Measurements from ENCODE around the gene ODF2.
A peak's percentile ranks its signal among the peaks of the same experiment; 100 is the strongest.
"Not testable (repeated sequence)": the region's sequence is repeated elsewhere in the genome, so short reads cannot be mapped to it uniquely, and the experiment has no call there.

Gene ODF2

DNA sequence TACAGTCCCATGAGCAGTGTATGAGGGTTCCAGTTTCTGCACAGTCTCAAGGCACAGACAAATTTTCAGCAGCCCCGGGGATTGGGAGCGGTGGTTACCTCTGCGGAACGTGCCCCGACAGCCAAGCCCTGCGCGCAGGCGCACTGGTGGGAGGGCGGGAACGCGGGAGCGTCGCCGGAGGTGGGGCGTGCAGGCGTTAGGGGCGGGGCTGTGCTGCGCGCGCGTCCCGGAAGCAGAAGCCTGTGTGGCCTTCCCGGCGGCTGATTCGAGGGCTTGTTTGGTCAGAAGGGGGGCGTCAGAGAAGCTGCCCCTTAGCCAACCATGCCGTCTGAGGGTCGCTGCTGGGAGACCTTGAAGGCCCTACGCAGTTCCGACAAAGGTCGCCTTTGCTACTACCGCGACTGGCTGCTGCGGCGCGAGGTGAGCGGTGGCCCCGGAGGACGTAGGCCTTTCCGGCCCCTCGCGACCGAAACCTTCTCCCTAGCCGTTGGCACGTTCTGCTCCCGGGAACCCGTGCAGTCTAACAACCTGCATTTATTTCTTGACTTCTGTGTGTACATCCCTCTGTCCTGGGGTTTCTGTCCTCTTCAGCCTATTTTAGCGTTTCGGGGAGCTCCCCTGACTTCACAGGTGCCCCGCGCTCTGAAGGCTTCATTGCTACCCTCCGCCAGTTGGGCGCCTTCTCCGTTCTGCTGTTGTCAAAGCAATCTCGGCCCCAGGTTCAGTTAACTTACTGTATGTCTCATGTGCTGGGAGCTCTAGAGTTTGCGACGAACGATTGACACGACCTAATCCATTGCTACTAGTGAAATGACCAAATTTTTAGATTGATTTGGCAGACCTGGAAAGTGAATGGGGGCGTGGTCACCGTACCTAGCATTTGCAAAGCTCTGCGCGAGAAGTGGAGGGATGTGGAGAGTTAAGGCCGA lies 48.9 kb downstream of the ODF2 start, which contains the start of gene GLE1:
Gene GLE1 (plus strand): TSS at position 235 of the 929 bp plus-strand sequence. CDS start 87 bp downstream, at position 322.
- H3K4me3 ChIP-seq (ENCODE audit: low read length): peak within 1 kb of the TSS; percentile 99
- peak; percentile 86 for DNase-seq (ENCODE audit: low read depth, low spot score)

DNA sequence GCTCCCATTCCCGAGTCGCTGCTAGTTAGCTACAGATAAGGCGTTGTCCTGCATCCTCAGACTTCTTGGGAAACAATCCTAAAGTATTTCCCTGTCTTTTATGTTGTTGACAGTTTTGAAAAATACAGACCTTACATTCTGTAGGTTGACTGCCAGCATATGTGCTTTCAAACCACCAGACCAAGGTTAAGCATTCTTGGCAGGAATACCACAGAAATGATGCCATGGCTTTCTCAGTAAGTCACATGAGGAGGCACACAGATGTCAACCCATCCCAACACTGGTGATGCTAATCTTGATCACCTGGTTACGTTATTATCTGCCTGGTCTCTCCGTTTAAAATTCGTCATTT lies 49.6 kb downstream of the ODF2 start:
- DNase-seq (ENCODE audit: low read depth, low spot score): no peak
- peak overlapping the region; percentile 99 for H3K4me3 ChIP-seq (ENCODE audit: low read length)

GRCh38 chr9:128505906-128506305 lies 50.1 kb downstream of the ODF2 start:
- not testable (repeated sequence) for DNase-seq (ENCODE audit: low read depth, low spot score); H3K4me3 ChIP-seq (ENCODE audit: low read length)

- DNase-seq (ENCODE audit: low read depth, low spot score): no peak
- H3K4me3 ChIP-seq (ENCODE audit: low read length): no peak overlapping the region
Observed at GRCh38 chr9:128512820-128513219, 57.0 kb downstream of the ODF2 start.

- no peak for DNase-seq (ENCODE audit: low read depth, low spot score)
- H3K4me3 ChIP-seq (ENCODE audit: low read length): no peak overlapping the region
Observed at GRCh38 chr9:128521956-128522355, 66.2 kb downstream of the ODF2 start.

GRCh38 chr9:128523199-128523925 lies 67.6 kb downstream of the ODF2 start:
- peak; percentile 85 for DNase-seq (ENCODE audit: low read depth, low spot score)
- H3K4me3 ChIP-seq (ENCODE audit: low read length): no peak overlapping the region

- no peak for DNase-seq (ENCODE audit: low read depth, low spot score)
- H3K4me3 ChIP-seq (ENCODE audit: low read length): no peak overlapping the region
Observed at GRCh38 chr9:128526720-128527119, 70.9 kb downstream of the ODF2 start.

- H3K4me3 ChIP-seq (ENCODE audit: low read length): no peak overlapping the region
- DNase-seq (ENCODE audit: low read depth, low spot score): no peak
Observed at GRCh38 chr9:128528445-128529160, 72.8 kb downstream of the ODF2 start.

GRCh38 chr9:128529191-128529590 lies 73.4 kb downstream of the ODF2 start:
- no peak for DNase-seq (ENCODE audit: low read depth, low spot score)

DNA sequence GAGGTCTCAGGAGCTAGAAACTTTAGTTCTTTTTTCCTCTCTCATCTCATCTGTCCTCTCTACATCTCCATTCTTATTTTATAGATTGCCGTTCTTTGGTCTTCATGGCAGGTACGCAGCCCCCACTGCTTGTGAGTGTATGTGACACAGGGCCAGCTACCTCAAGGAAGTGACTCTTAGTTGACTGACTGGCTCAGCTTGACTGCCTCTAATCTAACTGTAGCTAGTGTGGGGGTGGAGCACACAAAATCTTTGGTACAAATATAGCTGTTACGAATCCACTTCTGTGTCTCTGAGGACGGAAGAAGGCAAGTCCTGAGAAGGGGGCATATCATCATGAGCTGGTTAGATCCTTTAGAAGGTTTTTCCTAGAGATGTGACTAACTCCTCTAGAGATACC lies 76.8 kb downstream of the ODF2 start:
- no peak overlapping the region for H3K4me3 ChIP-seq (ENCODE audit: low read length)
- no peak for DNase-seq (ENCODE audit: low read depth, low spot score)

More at GRCh38 chr9:128529191-128529590, 73.4 kb downstream of the ODF2 start:
- no peak overlapping the region for H3K4me3 ChIP-seq (ENCODE audit: low read length)

DNA sequence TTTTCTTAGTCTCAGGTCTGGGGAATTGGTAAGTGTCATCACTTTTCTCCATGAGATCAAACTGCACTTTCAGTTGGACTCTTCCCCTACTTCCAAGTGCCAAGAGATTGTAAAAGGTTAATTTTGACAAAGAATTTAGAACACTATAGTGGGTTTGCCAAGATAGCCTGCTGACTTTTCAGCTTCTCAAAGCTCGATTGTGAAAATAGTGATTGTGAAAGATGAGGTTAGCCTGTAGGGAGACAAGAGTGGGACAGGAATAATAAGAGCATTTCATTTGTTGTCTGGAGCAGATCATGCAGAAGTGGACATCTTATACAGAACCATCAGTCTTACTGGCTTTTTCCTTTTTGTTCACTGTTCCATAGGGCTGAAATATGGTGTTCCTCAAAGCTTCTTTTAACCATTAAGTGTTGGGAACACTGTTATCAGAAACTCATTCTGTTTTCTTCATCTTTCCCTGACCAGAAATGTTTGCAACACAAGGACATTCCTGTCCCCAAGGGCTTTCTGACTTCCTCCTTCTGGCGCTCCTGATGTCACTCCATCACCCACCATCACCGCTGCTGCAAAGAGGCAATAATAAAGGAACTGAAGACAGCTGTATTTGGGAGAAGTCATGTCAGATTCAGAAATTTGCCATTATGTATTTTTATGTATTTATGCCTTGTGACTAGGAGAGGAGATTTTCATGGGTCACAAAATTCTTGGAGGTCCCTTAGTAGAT lies 85.0 kb downstream of the ODF2 start:
- DNase-seq (ENCODE audit: low read depth, low spot score): no peak
- no peak overlapping the region for H3K4me3 ChIP-seq (ENCODE audit: low read length)

- no peak overlapping the region for H3K4me3 ChIP-seq (ENCODE audit: low read length)
Observed at GRCh38 chr9:128546504-128546903, 90.7 kb downstream of the ODF2 start.

GRCh38 chr9:128548876-128549275 lies 93.1 kb downstream of the ODF2 start:
- no peak for DNase-seq (ENCODE audit: low read depth, low spot score)
- H3K4me3 ChIP-seq (ENCODE audit: low read length): no peak overlapping the region

More at GRCh38 chr9:128546504-128546903, 90.7 kb downstream of the ODF2 start:
- DNase-seq (ENCODE audit: low read depth, low spot score): no peak

- no peak overlapping the region for H3K4me3 ChIP-seq (ENCODE audit: low read length)
- no peak for DNase-seq (ENCODE audit: low read depth, low spot score)
Observed at GRCh38 chr9:128550226-128550625, 94.4 kb downstream of the ODF2 start.
